Measurements from ENCODE around the gene DDX24.

Gene DDX24

DNA sequence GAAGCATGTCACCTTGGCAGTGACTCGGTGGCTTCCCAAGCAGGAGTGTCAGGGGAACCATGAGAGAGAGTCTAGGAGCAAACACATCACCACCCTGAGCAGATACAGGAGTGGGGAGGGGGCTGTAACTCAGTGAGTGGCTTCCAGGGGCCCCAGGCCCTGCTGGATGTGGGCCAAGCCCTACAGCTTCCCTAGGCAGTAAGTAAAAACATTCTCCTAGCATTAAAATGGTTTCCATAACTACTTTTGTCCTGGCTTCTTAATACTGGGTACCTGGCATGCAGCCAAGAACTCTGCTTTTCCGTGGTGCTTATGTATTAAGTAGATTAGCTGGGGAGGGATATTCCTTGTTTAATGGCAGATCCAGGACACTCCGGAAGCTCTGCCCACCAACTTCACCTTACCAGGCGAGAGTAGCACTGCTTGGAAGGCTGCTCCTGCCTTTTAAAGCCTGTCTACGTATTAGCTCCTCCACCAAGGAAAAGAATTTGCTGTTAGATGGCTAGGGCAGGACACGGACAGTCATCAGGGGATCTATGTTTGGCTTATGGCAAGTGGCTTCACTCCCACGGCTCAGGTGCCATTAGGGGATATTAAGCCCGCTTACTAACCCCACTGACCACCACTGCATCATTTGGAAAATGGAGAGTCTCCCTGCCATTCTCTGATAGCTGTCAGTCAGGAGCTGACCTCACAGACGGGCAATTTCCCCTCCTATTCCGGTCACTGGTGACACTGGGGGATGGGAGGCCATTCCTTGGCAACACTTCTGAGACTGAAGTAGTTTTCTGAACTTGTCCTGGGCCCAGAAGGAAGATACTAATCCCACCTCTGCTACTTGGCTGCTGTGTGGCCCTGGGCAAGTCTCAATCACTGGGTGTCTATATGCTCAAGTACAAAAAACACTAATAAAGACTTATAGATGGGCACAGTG, 32.0 kb downstream of the DDX24 start:
- Histone ChIP-seq H3K27ac (ENCODE audit: low read length) (peak overlapping the region; percentile 46), H3K27me3 (ENCODE audit: control insufficient read depth in 1 of 2, insufficient read depth in 2 of 2, low read length in 2 of 2) (no peaks in the 10 kb centered on the region), H3K4me3 (ENCODE audit: low read length in 2 of 2) (no peak overlapping the region), H3K9me3 (ENCODE audit: control insufficient read depth in 2 of 2, low read length in 2 of 2) (no peaks in the 10 kb centered on the region), H3K4me1 (ENCODE audit: control insufficient read depth, insufficient read depth, low read length) (peaks cover 23% of the 10 kb centered on the region), H3K36me3 (ENCODE audit: control insufficient read depth in 2 of 2, insufficient read depth in 2 of 2, low read length in 2 of 2) (peaks cover 60 to 71% of the 10 kb centered on the region in 2 donors), H3K9ac (ENCODE audit: low read length in 2 of 2) (no peak overlapping the region)

DNA sequence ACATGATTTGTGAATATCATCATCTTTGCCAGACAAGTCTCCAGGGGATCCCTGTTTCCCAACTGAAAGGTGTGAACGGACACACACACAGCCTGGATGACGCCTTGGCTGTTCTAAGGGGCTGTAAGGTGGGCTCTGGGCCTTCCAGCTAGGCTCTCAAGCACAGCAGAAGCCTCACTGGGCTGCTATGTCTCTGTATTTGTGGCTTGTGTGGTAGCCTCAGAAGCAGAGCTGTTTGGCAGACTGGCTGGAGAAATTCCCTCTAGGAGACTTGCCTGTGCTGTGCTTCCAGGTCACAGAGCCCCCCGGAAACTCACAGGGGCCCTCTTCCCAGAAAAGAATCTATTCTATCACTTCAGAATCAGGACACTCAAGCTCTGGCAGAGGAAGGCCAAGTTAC, 33.4 kb downstream of the DDX24 start:
- H3K4me3 ChIP-seq (ENCODE audit: low read length in 2 of 2): no peak overlapping the region
- no peaks in the 10 kb centered on the region for H3K9me3 ChIP-seq (ENCODE audit: control insufficient read depth in 2 of 2, low read length in 2 of 2)
- no peak overlapping the region for H3K27ac ChIP-seq (ENCODE audit: low read length)
- H3K27me3 ChIP-seq (ENCODE audit: control insufficient read depth in 1 of 2, insufficient read depth in 2 of 2, low read length in 2 of 2): no peaks in the 10 kb centered on the region
- H3K9ac ChIP-seq (ENCODE audit: low read length in 2 of 2): no peak overlapping the region
- H3K36me3 ChIP-seq (ENCODE audit: control insufficient read depth in 2 of 2, insufficient read depth in 2 of 2, low read length in 2 of 2): peaks cover 59 to 65% of the 10 kb centered on the region in 2 donors
- H3K4me1 ChIP-seq (ENCODE audit: control insufficient read depth, insufficient read depth, low read length): peaks cover 23% of the 10 kb centered on the region

DNA sequence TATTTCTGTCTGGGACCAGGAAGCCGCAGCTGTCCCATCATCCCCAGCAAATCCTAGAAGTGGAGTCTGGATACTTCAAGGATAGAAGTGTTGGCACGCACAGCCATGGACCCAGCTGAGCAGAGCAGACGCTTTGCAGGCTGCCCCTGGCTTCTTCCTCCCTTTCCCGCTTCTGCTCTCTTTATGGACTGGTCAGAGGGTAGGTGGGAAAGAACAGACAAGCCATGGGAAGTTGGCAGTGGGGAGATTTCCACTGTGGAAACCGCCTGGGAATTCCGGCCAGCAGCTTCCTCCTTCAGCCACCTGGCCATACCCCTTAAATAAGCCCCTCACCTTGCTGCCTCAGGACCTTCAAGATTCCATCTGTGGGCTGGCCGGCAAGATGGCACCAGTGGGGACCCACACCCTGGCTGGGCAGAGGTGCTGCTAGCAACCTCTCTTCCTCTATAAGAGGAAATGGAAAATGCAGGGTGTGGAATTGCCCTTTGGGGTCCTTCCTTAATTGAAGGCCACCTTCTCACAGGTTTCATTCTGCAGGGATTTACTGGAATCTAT, 34.2 kb downstream of the DDX24 start:
- no peak overlapping the region for H3K9ac ChIP-seq (ENCODE audit: low read length in 2 of 2)
- H3K4me3 ChIP-seq (ENCODE audit: low read length in 2 of 2): no peak overlapping the region
- H3K27me3 ChIP-seq (ENCODE audit: control insufficient read depth in 1 of 2, insufficient read depth in 2 of 2, low read length in 2 of 2): no peaks in the 10 kb centered on the region
- H3K27ac ChIP-seq (ENCODE audit: low read length): no peak overlapping the region
- H3K4me1 ChIP-seq (ENCODE audit: control insufficient read depth, insufficient read depth, low read length): peaks cover 27% of the 10 kb centered on the region
- peaks cover 52 to 59% of the 10 kb centered on the region in 2 donors for H3K36me3 ChIP-seq (ENCODE audit: control insufficient read depth in 2 of 2, insufficient read depth in 2 of 2, low read length in 2 of 2)
- H3K9me3 ChIP-seq (ENCODE audit: control insufficient read depth in 2 of 2, low read length in 2 of 2): no peaks in the 10 kb centered on the region

GRCh38 chr14:94045563-94046345, 35.2 kb downstream of the DDX24 start:
- Histone ChIP-seq H3K9me3 (ENCODE audit: control insufficient read depth in 2 of 2, low read length in 2 of 2) (no peaks in the 10 kb centered on the region), H3K36me3 (ENCODE audit: control insufficient read depth in 2 of 2, insufficient read depth in 2 of 2, low read length in 2 of 2) (peaks cover 49 to 54% of the 10 kb centered on the region in 2 donors), H3K4me1 (ENCODE audit: control insufficient read depth, insufficient read depth, low read length) (peaks cover 21% of the 10 kb centered on the region)

GRCh38 chr14:94045101-94045500, 35.9 kb downstream of the DDX24 start:
- H3K9ac ChIP-seq (ENCODE audit: low read length in 2 of 2): no peak overlapping the region
- H3K9me3 ChIP-seq (ENCODE audit: control insufficient read depth in 2 of 2, low read length in 2 of 2): no peaks in the 10 kb centered on the region
- peaks cover 43 to 48% of the 10 kb centered on the region in 2 donors for H3K36me3 ChIP-seq (ENCODE audit: control insufficient read depth in 2 of 2, insufficient read depth in 2 of 2, low read length in 2 of 2)
- no peak overlapping the region for H3K27ac ChIP-seq (ENCODE audit: low read length)
- no peaks in the 10 kb centered on the region for H3K27me3 ChIP-seq (ENCODE audit: control insufficient read depth in 1 of 2, insufficient read depth in 2 of 2, low read length in 2 of 2)
- H3K4me1 ChIP-seq (ENCODE audit: control insufficient read depth, insufficient read depth, low read length): peaks cover 18% of the 10 kb centered on the region
- H3K4me3 ChIP-seq (ENCODE audit: low read length in 2 of 2): no peak overlapping the region

More at GRCh38 chr14:94045563-94046345, 35.2 kb downstream of the DDX24 start:
- Histone ChIP-seq H3K27ac (ENCODE audit: low read length) (no peak overlapping the region), H3K27me3 (ENCODE audit: control insufficient read depth in 1 of 2, insufficient read depth in 2 of 2, low read length in 2 of 2) (no peaks in the 10 kb centered on the region), H3K4me3 (ENCODE audit: low read length in 2 of 2) (no peak overlapping the region), H3K9ac (ENCODE audit: low read length in 2 of 2) (no peak overlapping the region)

GRCh38 chr14:94044476-94045091, 36.4 kb downstream of the DDX24 start:
- H3K4me3 ChIP-seq (ENCODE audit: low read length in 2 of 2): no peak overlapping the region
- no peak overlapping the region for H3K9ac ChIP-seq (ENCODE audit: low read length in 2 of 2)
- peaks cover 18% of the 10 kb centered on the region for H3K4me1 ChIP-seq (ENCODE audit: control insufficient read depth, insufficient read depth, low read length)
- no peaks in the 10 kb centered on the region for H3K9me3 ChIP-seq (ENCODE audit: control insufficient read depth in 2 of 2, low read length in 2 of 2)
- H3K36me3 ChIP-seq (ENCODE audit: control insufficient read depth in 2 of 2, insufficient read depth in 2 of 2, low read length in 2 of 2): peaks cover 37 to 45% of the 10 kb centered on the region in 2 donors
- H3K27me3 ChIP-seq (ENCODE audit: control insufficient read depth in 1 of 2, insufficient read depth in 2 of 2, low read length in 2 of 2): no peaks in the 10 kb centered on the region
- H3K27ac ChIP-seq (ENCODE audit: low read length): no peak overlapping the region

GRCh38 chr14:94043756-94044475, 37.1 kb downstream of the DDX24 start:
- Histone ChIP-seq H3K9me3 (ENCODE audit: control insufficient read depth in 2 of 2, low read length in 2 of 2) (no peaks in the 10 kb centered on the region), H3K9ac (ENCODE audit: low read length in 2 of 2) (no peak overlapping the region), H3K4me3 (ENCODE audit: low read length in 2 of 2) (no peak overlapping the region), H3K4me1 (ENCODE audit: control insufficient read depth, insufficient read depth, low read length) (peaks cover 14% of the 10 kb centered on the region), H3K36me3 (ENCODE audit: control insufficient read depth in 2 of 2, insufficient read depth in 2 of 2, low read length in 2 of 2) (peaks cover 31 to 39% of the 10 kb centered on the region in 2 donors), H3K27me3 (ENCODE audit: control insufficient read depth in 1 of 2, insufficient read depth in 2 of 2, low read length in 2 of 2) (no peaks in the 10 kb centered on the region), H3K27ac (ENCODE audit: low read length) (no peak overlapping the region)

DNA sequence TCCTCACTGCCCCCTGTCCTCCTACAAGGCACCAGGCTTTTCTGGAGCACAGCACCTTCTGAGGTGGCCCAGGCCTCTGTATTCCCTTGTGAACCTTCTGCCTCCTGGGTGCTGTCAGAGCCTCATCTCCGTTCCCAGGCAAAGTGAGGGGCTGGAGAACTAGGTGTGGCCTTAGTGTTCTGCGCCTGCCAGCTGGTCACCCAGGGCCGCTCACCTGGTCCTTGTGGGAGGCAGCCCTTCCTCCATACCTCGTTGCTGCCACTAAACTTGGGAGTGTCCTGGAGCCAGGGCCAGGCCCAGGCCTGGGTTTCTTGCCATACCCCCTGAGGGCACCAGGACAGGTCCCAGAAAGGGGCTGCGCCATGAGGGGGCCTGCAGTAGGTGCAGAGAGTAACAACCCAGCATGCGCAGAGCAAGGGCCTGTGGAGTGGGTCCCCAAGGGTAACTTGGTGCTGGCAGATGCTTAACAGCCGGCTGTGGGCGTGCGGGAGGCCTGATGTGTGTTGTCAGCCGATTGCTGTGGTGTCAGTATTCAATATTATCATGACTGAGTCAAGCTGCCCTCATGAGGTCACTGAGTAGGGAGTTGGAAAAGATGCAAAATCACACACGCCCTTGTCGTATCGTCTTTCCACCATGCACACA, 37.8 kb downstream of the DDX24 start:
- Histone ChIP-seq H3K4me1 (ENCODE audit: control insufficient read depth, insufficient read depth, low read length) (peaks cover 12% of the 10 kb centered on the region), H3K9ac (ENCODE audit: low read length in 2 of 2) (no peak overlapping the region), H3K4me3 (ENCODE audit: low read length in 2 of 2) (no peak overlapping the region), H3K9me3 (ENCODE audit: control insufficient read depth in 2 of 2, low read length in 2 of 2) (no peaks in the 10 kb centered on the region), H3K27me3 (ENCODE audit: control insufficient read depth in 1 of 2, insufficient read depth in 2 of 2, low read length in 2 of 2) (no peaks in the 10 kb centered on the region), H3K36me3 (ENCODE audit: control insufficient read depth in 2 of 2, insufficient read depth in 2 of 2, low read length in 2 of 2) (peaks cover 24 to 32% of the 10 kb centered on the region in 2 donors), H3K27ac (ENCODE audit: low read length) (no peak overlapping the region)

- Histone ChIP-seq H3K4me3 (ENCODE audit: low read length in 2 of 2) (no peak overlapping the region), H3K4me1 (ENCODE audit: control insufficient read depth, insufficient read depth, low read length) (peaks cover 12% of the 10 kb centered on the region), H3K9me3 (ENCODE audit: control insufficient read depth in 2 of 2, low read length in 2 of 2) (no peaks in the 10 kb centered on the region), H3K9ac (ENCODE audit: low read length in 2 of 2) (no peak overlapping the region), H3K27me3 (ENCODE audit: control insufficient read depth in 1 of 2, insufficient read depth in 2 of 2, low read length in 2 of 2) (no peaks in the 10 kb centered on the region), H3K36me3 (ENCODE audit: control insufficient read depth in 2 of 2, insufficient read depth in 2 of 2, low read length in 2 of 2) (peaks cover 17 to 27% of the 10 kb centered on the region in 2 donors), H3K27ac (ENCODE audit: low read length) (no peak overlapping the region)
Measured at GRCh38 chr14:94042433-94043091, 38.4 kb downstream of the DDX24 start.

Data from stomach smooth muscle (tissue), 2 donors.